ENCODE data around the gene PRDX5. TPM values are rescaled to one million over a fixed set of nuclear protein-coding genes. Genes with fewer than 3 reads are reported as not detected.

Gene PRDX5
- total RNA-seq, 1 experiment from 2014 or later = 381 TPM

DNA sequence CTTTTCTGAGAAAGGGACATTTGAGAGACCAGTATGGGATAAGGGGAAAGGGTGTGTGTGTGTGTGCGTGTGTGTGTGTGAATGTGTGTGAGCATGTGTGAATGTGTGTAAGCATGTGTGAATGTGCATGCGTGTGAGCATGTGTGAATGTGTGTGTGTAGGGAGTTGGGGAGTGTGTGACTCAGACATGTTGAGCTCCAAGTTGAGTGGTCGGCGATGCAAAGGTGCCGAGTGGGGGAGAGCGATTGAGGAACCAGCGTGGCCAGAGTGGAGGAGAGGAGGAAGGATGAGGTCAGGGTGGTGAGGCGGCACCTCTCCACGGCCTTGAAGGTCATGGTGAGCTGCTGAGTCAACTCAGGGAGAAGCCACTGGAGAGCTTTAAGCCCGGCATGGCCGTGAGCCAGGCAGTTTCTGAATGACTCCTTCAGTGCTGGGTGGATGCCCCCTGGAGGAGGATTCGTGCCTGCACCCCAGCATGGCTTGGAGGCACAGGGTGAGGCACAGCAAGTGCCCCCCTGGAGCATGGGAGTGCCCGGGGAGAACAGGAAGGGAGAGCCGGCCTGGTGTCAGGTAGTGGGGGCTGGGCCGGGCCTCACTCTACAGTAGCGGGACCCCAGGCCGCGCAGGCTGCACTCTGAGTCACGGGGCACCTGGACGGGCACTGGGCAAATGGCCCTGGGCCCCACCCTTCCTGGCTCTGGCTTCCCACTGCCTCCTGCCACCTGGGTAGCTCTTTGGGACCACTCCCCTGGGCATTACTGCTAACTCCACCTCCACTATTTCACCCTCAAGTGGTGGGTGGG, 13.8 kb downstream of the PRDX5 start:
- Histone ChIP-seq H3F3A (ENCODE audit: insufficient read depth, low read depth) (peaks cover 56% of the 10 kb centered on the region), H3K79me2 (ENCODE audit: low read depth) (no peaks in the 10 kb centered on the region), H4K20me1 (ENCODE audit: insufficient read depth) (no peaks in the 10 kb centered on the region), H3K9me2 (ENCODE audit: insufficient read depth) (no peaks in the 10 kb centered on the region), H3K27ac (peak overlapping the region; percentile 83), H3K9me3 (ENCODE audit: insufficient read depth, low read depth) (no peaks in the 10 kb centered on the region), H3K4me1 (replicated peaks; ENCODE audit: insufficient read depth) (peaks cover 51% of the 10 kb centered on the region), H2AFZ (peak overlapping the region; percentile 56; the same call in 1 of the 2 replicates), H3K27me3 (ENCODE audit: insufficient read depth, low read depth) (no peaks in the 10 kb centered on the region), H3K4me2 (peak overlapping the region; percentile 71), H3K4me3 (no peak overlapping the region; the same call in 1 of the 2 replicates), H3K36me3 (ENCODE audit: low read depth) (no peaks in the 10 kb centered on the region)
- intact Hi-C loops (cut with micrococcal nuclease; ENCODE audit: unreplicated experiment) = loop anchor here (1.0 kb wide), 3 partner anchors 10 to 25 kb away; partner anchors contain the start of gene TRMT112
- TF ChIP-seq, protein P1, sequence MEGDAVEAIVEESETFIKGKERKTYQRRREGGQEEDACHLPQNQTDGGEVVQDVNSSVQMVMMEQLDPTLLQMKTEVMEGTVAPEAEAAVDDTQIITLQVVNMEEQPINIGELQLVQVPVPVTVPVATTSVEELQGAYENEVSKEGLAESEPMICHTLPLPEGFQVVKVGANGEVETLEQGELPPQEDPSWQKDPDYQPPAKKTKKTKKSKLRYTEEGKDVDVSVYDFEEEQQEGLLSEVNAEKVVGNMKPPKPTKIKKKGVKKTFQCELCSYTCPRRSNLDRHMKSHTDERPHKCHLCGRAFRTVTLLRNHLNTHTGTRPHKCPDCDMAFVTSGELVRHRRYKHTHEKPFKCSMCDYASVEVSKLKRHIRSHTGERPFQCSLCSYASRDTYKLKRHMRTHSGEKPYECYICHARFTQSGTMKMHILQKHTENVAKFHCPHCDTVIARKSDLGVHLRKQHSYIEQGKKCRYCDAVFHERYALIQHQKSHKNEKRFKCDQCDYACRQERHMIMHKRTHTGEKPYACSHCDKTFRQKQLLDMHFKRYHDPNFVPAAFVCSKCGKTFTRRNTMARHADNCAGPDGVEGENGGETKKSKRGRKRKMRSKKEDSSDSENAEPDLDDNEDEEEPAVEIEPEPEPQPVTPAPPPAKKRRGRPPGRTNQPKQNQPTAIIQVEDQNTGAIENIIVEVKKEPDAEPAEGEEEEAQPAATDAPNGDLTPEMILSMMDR (conservative IDR thresholded peaks at IDR 0.05) = peak; percentile 88
- no peak for TF ChIP-seq EZH2 (IDR thresholded peaks at IDR 0.05; ENCODE audit: low read depth)
- DNase-seq = peak; percentile 97 to 99
- BruUV-seq (replicated peaks) = no TSS peak
- CTCF ChIA-PET = interaction anchor here (0.6 to 2.7 kb wide), 16 partner anchors 10 to 147 kb away, joined by 3 to 55 read pairs (median 4); partner anchors contain the start of genes ESRRA, PRDX5 and TRMT112
- POLR2A ChIA-PET (ENCODE audit: unreplicated experiment) = interaction anchor here (0.6 to 1.4 kb wide), 6 partner anchors 10 to 127 kb away, joined by 3 to 23 read pairs (median 6); partner anchors contain the start of genes PRDX5 and TRMT112

DNA sequence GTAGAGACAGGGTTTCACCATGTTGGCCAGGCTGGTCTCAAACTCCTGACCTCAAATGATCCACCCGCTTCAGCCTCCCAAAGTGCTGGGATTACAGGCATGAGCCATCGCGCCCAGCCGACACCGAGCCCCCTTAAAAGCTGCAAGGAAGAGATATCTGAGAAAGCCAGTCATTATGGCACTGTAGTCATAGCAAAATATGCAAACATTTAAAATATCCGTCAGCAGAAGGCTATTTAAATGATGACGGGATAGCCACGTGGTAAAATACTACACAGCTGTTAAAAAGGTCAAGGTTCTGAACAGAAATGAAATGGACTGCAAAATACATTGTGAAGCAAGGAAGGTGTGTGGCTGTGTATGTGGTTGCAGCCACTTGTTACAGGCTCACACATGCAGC, 15.6 kb downstream of the PRDX5 start:
- no peaks in the 10 kb centered on the region for H3K9me2 ChIP-seq (ENCODE audit: insufficient read depth)
- no peak overlapping the region for H3K4me2 ChIP-seq
- ChIA-PET CTCF (interaction anchor here (0.7 to 2.7 kb wide), 2 partner anchors 16 to 72 kb away, joined by 15 to 55 read pairs; partner anchors contain the start of genes PRDX5 and TRMT112), POLR2A (ENCODE audit: unreplicated experiment) (no interaction called here)
- H3K4me3 ChIP-seq = no peak overlapping the region
- intact Hi-C loops (cut with micrococcal nuclease; ENCODE audit: unreplicated experiment) = no loop called here
- H3K36me3 ChIP-seq (ENCODE audit: low read depth) = no peaks in the 10 kb centered on the region
- H3K4me1 ChIP-seq (replicated peaks; ENCODE audit: insufficient read depth) = peaks cover 51% of the 10 kb centered on the region
- H3K79me2 ChIP-seq (ENCODE audit: low read depth) = no peaks in the 10 kb centered on the region
- no TSS peak for BruUV-seq (replicated peaks)
- H2AFZ ChIP-seq = no peak overlapping the region
- DNase-seq = no peak
- H4K20me1 ChIP-seq (ENCODE audit: insufficient read depth) = no peaks in the 10 kb centered on the region
- no peaks in the 10 kb centered on the region for H3K9me3 ChIP-seq (ENCODE audit: insufficient read depth, low read depth)
- TF ChIP-seq, protein P1 (conservative IDR thresholded peaks at IDR 0.05) = no peak
- TF ChIP-seq EZH2 (IDR thresholded peaks at IDR 0.05; ENCODE audit: low read depth) = no peak
- no peaks in the 10 kb centered on the region for H3K27me3 ChIP-seq (ENCODE audit: insufficient read depth, low read depth)
- H3K27ac ChIP-seq = no peak overlapping the region
- H3F3A ChIP-seq (ENCODE audit: insufficient read depth, low read depth) = peaks cover 55% of the 10 kb centered on the region

DNA sequence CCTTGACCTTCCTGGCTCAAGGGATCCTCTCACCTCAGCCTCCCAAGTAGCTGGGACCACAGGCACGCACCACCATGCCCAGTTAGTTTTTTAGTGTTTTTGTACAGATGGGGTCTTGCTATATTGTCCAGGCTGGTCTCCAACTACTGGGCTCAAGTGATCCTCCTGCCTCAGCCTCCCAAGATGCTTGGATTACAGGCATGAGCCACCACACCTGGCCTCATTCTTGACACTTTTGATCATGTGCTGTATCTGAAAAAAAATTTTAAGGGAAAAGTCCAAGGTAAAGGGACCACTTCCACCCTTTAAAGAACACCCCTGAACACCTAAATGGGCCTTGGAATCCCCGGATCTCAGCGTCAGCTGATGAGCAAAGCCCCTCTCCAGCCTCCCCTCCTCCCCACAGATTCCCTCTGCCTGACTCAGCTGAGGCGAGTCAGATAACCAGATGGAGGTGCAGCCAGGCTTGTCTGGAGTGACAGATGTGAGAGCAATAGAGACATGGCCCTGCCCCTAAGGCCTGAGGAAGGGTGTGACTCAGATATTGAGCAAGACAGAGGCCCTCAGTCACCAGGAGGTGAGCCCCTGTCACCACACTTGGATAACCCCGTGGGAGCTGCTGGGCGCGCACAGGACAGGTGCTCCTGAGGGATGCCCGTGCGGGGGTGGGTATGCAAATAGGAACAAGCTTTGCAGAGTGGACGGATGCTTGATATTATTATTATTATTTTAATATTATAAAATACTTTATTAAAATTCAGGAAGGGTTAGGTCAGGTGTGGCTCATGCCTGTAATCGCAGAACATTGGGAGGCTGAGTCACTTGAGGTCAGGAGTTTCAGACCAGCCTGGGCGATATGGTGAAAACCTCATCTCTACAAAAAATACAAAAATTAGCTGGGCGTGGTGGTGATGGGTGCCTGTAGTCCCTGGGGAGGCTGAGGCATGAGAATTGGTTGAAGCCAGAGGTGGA, 17.1 kb downstream of the PRDX5 start:
- H4K20me1 ChIP-seq (ENCODE audit: insufficient read depth) = no peaks in the 10 kb centered on the region
- H3K4me2 ChIP-seq = peak overlapping the region; percentile 51
- BruUV-seq (replicated peaks) = no TSS peak
- no peak overlapping the region for H2AFZ ChIP-seq
- no peak overlapping the region for H3K4me3 ChIP-seq
- TF ChIP-seq, protein P1 (conservative IDR thresholded peaks at IDR 0.05) = no peak
- no peak for TF ChIP-seq EZH2 (IDR thresholded peaks at IDR 0.05; ENCODE audit: low read depth)
- intact Hi-C loops (cut with micrococcal nuclease; ENCODE audit: unreplicated experiment) = loop anchor here (1.0 to 2.0 kb wide), 2 partner anchors 20 to 58 kb away; no protein-coding TSS in a partner anchor
- H3K9me3 ChIP-seq (ENCODE audit: insufficient read depth, low read depth) = no peaks in the 10 kb centered on the region
- peaks cover 58% of the 10 kb centered on the region for H3K4me1 ChIP-seq (replicated peaks; ENCODE audit: insufficient read depth)
- peak; percentile 94 to 99 for DNase-seq
- H3K79me2 ChIP-seq (ENCODE audit: low read depth) = no peaks in the 10 kb centered on the region
- H3K36me3 ChIP-seq (ENCODE audit: low read depth) = no peaks in the 10 kb centered on the region
- H3F3A ChIP-seq (ENCODE audit: insufficient read depth, low read depth) = peaks cover 53% of the 10 kb centered on the region
- POLR2A ChIA-PET (ENCODE audit: unreplicated experiment) = interaction anchor here (0.5 to 1.5 kb wide), 4 partner anchors 18 to 1670 kb away, joined by 3 to 11 read pairs (median 7); partner anchors contain the start of genes CSKMT, PRDX5 and TRMT112
- H3K9me2 ChIP-seq (ENCODE audit: insufficient read depth) = no peaks in the 10 kb centered on the region
- H3K27ac ChIP-seq = peak overlapping the region; percentile 53
- no peaks in the 10 kb centered on the region for H3K27me3 ChIP-seq (ENCODE audit: insufficient read depth, low read depth)
- CTCF ChIA-PET = interaction anchor here (0.7 to 1.5 kb wide), 3 partner anchors 17 to 22 kb away, joined by 5 to 10 read pairs (median 6); partner anchors contain the start of gene PRDX5

Data from PC-9 (cell line).